Measurements from ENCODE around the gene KCNJ12. TPM values are rescaled to one million over a fixed set of nuclear protein-coding genes. Genes with fewer than 3 reads are reported as not detected.
"Not testable (repeated sequence)": the region's sequence is repeated elsewhere in the genome, so short reads cannot be mapped to it uniquely, and the experiment has no call there.

KCNJ12 gene
- polyA plus RNA-seq, 5 donors = 2.6 to 6.0 (median 3.6) TPM

GRCh38 chr17:21348081-21348925, 27.9 kb upstream of the KCNJ12 start:
- not testable (repeated sequence) for DNase-seq

GRCh38 chr17:21348926-21349261, 27.3 kb upstream of the KCNJ12 start:
- DNase-seq = not testable (repeated sequence)

- DNase-seq = not testable (repeated sequence)
These were observed 26.7 kb upstream of the KCNJ12 start for GRCh38 chr17:21349358-21350050.

- DNase-seq = not testable (repeated sequence)
These were observed 25.7 kb upstream of the KCNJ12 start for GRCh38 chr17:21350495-21350894.

- no peak for DNase-seq
These were observed 24.6 kb upstream of the KCNJ12 start for GRCh38 chr17:21351366-21352065.

GRCh38 chr17:21352221-21352980, 23.8 kb upstream of the KCNJ12 start:
- no peak for DNase-seq

GRCh38 chr17:21352981-21353265, 23.2 kb upstream of the KCNJ12 start:
- DNase-seq = no peak

- DNase-seq = no peak
These were observed 22.7 kb upstream of the KCNJ12 start for GRCh38 chr17:21353326-21354010.

- no peak for DNase-seq
These were observed 21.3 kb upstream of the KCNJ12 start for GRCh38 chr17:21354796-21355385.

- no peak for DNase-seq
These were observed 20.6 kb upstream of the KCNJ12 start for GRCh38 chr17:21355586-21355985.

- DNase-seq = no peak
These were observed 19.5 kb upstream of the KCNJ12 start for GRCh38 chr17:21356537-21357127.

GRCh38 chr17:21357281-21357680, 18.9 kb upstream of the KCNJ12 start:
- DNase-seq = no peak

GRCh38 chr17:21357696-21358656, 18.2 kb upstream of the KCNJ12 start:
- no peak for DNase-seq

GRCh38 chr17:21358682-21359482, 17.3 kb upstream of the KCNJ12 start:
- DNase-seq = no peak

- no peak for DNase-seq
These were observed 16.7 kb upstream of the KCNJ12 start for GRCh38 chr17:21359483-21359840.

GRCh38 chr17:21360048-21360447, 16.1 kb upstream of the KCNJ12 start:
- DNase-seq = no peak

GRCh38 chr17:21361020-21361809, 14.9 kb upstream of the KCNJ12 start:
- no peak for DNase-seq

Measured in right lung (tissue), 5 donors.